HL-60 (cell line): Measurements from ENCODE around the gene PRDX2.

Experiments used
- CTCF ChIP-seq: IDR thresholded peaks from one replicate; pipeline ENCODE4 v1.5.1; 2011; ENCODE audit warnings: low read length, control low read depth, inconsistent platforms; ENCODE audit not compliant: insufficient read depth
- TF ChIP-seq, protein P1 (sequence below): IDR thresholded peaks from 2 replicates; pipeline ENCODE4 v1.6.1; 2012; ENCODE audit warnings: low read depth; ENCODE audit not compliant: insufficient replicate concordance

- TF ChIP-seq CTCF, result no peak
- TF ChIP-seq, protein P1, sequence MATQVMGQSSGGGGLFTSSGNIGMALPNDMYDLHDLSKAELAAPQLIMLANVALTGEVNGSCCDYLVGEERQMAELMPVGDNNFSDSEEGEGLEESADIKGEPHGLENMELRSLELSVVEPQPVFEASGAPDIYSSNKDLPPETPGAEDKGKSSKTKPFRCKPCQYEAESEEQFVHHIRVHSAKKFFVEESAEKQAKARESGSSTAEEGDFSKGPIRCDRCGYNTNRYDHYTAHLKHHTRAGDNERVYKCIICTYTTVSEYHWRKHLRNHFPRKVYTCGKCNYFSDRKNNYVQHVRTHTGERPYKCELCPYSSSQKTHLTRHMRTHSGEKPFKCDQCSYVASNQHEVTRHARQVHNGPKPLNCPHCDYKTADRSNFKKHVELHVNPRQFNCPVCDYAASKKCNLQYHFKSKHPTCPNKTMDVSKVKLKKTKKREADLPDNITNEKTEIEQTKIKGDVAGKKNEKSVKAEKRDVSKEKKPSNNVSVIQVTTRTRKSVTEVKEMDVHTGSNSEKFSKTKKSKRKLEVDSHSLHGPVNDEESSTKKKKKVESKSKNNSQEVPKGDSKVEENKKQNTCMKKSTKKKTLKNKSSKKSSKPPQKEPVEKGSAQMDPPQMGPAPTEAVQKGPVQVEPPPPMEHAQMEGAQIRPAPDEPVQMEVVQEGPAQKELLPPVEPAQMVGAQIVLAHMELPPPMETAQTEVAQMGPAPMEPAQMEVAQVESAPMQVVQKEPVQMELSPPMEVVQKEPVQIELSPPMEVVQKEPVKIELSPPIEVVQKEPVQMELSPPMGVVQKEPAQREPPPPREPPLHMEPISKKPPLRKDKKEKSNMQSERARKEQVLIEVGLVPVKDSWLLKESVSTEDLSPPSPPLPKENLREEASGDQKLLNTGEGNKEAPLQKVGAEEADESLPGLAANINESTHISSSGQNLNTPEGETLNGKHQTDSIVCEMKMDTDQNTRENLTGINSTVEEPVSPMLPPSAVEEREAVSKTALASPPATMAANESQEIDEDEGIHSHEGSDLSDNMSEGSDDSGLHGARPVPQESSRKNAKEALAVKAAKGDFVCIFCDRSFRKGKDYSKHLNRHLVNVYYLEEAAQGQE, result no peak
Measured at GRCh38 chr19:12800466-12800770, 1.2 kb downstream of the PRDX2 start.
